Measurements from ENCODE around the gene TM4SF4.

The TM4SF4 gene

DNA sequence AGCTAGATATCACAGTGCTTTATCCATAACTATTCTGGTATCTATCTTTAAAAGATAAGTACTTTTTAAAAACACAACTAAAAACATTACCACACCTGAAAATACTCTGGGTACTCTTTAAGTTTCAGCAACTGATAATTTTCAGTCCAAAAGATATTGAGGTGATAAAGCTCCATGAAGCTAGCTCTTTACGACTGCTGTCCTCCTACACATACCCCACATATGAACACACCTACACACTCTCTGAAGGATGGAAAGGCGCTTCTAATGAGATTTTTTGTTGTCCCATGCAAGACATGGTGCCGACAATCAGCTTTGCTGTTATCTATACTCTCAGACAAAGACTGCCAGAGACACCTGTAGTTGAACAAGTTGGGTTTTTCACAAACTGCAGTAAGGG is 19.1 kb upstream of the TM4SF4 start:
- no peak for DNase-seq (ENCODE audit: low read depth)

GRCh38 chr3:149455989-149456388 is 18.5 kb upstream of the TM4SF4 start:
- DNase-seq (ENCODE audit: low read depth), result no peak

DNA sequence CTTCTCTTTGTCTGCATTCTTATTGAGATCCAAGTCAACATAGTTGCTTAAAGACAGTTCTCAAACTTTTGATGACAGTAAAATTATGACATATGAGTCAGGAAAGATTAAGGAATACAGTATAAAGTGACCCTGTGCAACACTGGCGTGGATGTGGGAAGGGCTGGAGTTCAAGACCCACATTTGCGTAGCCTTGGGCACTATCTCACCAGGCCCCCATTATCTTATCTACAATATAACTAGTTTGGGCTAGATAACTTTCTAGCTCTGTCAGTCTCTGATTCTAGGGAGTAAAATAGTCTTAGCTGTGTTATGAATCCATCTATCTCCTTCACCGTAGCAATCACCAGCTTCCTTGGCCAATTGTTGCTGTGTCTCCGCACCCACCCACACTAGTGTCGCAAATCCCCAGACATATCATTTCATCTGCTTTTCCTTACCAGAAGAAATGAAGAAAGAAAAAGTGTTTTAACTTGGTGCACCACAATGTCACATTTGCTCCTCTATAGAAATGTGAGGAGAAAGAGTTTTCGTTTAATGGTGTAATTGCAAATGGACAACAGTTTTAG is 14.9 kb upstream of the TM4SF4 start:
- no peak for DNase-seq (ENCODE audit: low read depth)

- DNase-seq (ENCODE audit: low read depth), result no peak
Measured at GRCh38 chr3:149460117-149460516, 14.4 kb upstream of the TM4SF4 start.

DNA sequence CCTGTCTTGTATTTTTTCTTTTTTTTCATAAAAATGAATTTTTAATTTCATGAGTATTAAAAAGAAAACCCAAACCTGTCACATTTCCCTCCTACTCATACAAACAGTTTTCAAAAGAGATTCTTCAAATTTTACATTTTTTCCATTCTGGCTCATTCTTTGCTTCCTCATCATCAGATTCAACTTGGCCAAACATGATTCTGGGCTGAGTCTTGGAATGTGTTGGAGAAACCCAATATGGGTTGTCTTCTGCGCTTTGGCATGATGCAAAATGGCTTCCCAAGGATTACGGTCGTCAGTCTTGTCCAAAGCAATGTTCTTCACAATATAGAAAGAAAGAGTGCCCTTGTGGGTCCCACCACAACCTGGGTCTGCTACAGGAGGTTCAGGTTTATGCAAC is 12.4 kb upstream of the TM4SF4 start:
- DNase-seq (ENCODE audit: low read depth), result no peak

GRCh38 chr3:149462581-149463011 is 11.9 kb upstream of the TM4SF4 start:
- DNase-seq (ENCODE audit: low read depth), result no peak

GRCh38 chr3:149463921-149464320 is 10.6 kb upstream of the TM4SF4 start:
- no peak for DNase-seq (ENCODE audit: low read depth)

- DNase-seq (ENCODE audit: low read depth), result no peak
Measured at GRCh38 chr3:149464542-149465328, 9.8 kb upstream of the TM4SF4 start.

- DNase-seq (ENCODE audit: low read depth), result no peak
Measured at GRCh38 chr3:149465351-149465883, 9.1 kb upstream of the TM4SF4 start.

DNA sequence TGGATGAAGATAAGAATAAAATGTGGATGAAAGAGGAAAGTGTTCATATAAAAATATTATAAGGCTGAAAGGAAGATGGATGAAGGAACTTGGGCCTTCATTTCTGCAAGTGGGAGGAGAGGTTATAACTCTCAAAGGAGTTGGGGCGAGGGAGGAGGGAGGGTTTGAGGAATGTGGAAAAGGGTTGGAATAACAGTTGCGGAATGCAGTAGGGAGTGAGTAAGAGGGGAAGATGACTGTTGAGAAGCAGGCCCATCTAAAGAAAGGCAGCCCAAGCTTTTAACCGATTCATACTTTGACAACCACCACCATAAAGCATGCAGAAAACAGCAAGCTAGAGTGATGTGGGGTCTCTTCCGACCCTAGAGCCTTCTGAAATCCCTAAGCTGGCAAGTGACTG is 8.3 kb upstream of the TM4SF4 start:
- DNase-seq (ENCODE audit: low read depth), result peak; percentile 83

- no peak for DNase-seq (ENCODE audit: low read depth)
Measured at GRCh38 chr3:149468504-149469212, 5.8 kb upstream of the TM4SF4 start.

- DNase-seq (ENCODE audit: low read depth), result no peak
Measured at GRCh38 chr3:149470381-149470780, 4.1 kb upstream of the TM4SF4 start.

GRCh38 chr3:149472030-149472797 is 2.3 kb upstream of the TM4SF4 start:
- no peak for DNase-seq (ENCODE audit: low read depth)

DNA sequence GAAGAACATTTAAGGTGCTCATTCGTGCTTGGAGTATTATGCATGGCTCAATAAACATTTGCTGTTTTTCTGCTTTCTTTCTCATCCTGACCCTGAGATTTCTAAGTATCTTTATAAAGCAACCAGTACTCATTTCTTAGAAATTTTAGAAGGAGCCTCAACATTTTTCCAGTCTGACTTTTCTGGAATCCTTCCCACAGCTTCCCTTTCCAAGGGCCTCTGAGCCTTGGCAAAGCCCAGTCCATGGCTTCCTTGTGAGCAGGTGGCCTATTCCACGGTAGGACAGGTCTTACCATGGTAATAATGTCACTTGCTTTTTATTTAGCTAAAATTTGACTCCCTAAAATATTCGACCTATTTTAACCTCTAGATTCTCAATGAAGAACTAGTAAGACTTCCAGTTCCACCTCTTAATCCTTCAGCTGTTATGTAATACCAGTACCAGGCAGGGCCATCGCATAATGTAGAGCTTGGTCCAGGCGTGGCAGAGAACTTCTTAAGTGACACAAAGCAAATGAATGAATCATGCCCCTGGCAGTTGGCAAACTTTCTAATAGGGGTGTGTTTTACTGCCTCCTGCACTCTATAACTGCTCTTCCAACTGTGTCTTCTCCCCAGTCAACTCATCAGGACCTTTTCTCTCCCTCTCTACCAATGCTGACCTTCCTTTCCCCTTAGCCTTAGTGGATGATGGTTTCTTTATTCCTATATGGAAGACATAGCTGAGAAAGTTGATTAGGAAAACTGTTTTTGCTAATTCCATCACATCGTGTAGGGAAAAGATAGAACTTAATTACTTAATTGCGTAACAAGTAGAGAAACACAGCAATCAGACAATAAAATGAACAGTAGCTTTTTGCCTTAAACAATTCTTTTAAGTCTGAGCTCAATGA is 894 bp upstream of the TM4SF4 start:
- no peak for DNase-seq (ENCODE audit: low read depth)

GRCh38 chr3:149475451-149476060 is 1.1 kb downstream of the TM4SF4 start:
- DNase-seq (ENCODE audit: low read depth), result no peak

DNA sequence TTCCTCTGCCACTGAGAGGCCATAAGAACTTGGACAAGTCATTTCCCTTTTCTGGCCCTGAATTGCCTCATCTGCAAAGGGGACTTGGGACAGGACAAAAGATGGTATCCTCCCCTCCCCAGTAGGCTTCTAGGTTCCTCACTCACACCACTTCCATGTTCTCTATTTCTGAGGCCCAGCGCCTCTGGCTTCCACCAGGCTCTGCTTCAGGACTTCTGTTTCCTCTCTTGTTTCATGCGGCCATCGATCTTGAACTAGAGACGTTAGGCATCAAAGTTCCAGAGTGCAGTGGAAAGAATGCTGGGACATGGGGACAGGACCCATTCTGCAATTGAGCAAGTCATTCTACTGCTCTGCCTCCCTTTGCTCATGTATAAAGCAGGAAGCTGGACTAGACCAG is 1.7 kb downstream of the TM4SF4 start:
- DNase-seq (ENCODE audit: low read depth), result no peak

GRCh38 chr3:149479621-149480325 is 5.3 kb downstream of the TM4SF4 start:
- DNase-seq (ENCODE audit: low read depth), result no peak

DNA sequence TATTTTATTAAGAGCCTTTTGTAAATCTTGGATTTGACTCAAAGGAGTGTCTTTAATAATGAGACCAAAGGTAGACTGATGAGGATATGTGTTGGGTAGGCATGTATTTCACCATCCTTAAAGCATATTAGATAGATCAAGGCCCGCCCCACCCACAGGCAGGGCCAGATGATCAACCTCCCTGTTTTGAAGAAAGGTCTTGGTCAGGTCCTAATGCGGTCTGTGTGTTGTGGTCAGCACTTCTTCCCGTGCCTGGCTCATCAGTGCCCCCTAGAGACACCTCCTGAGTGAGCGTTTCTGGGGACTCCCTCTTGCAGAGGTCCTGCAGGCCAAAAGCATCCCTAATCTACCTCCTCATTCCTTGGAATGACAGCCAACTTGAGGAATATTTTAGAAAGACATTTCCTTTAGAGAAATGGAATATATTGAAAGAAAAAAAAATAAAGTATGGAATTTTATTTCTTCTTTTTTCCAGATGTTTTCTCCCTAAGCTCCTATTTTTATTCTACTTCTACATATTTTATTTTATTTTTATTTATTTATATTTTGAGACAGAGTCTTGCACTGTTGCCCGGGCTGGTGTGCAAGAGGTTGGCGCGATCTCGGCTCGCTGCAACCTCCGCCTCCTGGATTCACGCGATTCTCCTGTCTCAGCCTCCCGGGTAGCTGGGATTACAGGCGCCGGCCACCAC is 6.0 kb downstream of the TM4SF4 start:
- DNase-seq (ENCODE audit: low read depth), result peak; percentile 72

- DNase-seq (ENCODE audit: low read depth), result no peak
Measured at GRCh38 chr3:149481056-149481455, 6.6 kb downstream of the TM4SF4 start.
